Measurements from ENCODE around the gene HYLS1.
"Not testable (repeated sequence)": the region's sequence is repeated elsewhere in the genome, so short reads cannot be mapped to it uniquely, and the experiment has no call there.

DNA sequence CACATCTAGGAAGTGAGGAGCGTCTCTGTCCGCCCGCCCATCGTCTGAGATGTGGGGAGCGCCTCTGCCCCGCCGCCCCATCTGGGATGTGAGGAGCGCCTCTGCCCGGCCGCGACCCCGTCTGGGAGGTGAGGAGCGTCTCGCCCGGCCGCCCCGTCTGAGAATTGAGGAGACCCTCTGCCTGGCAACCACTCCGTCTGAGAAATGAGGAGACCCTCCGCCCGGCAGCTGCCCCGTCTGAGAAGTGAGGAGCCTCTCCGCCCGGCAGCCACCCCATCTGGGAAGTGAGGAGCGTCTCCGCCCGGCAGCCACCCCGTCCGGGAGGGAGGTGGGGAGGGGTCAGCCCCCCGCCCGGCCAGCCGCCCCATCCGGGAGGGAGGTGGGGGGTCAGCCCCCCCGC is 24.7 kb upstream of the HYLS1 start:
- not testable (repeated sequence) for TF ChIP-seq POLR2AphosphoS5 (IDR thresholded peaks at IDR 0.05; ENCODE audit: borderline replicate concordance, low read depth, low read length); FOXP2 (optimal IDR thresholded peaks at IDR 0.05; ENCODE audit: control extremely low read depth, extremely low read length, insufficient read depth)
